D721Med (cell line): ENCODE data around the gene MYO5B.
A peak's percentile ranks its signal among the peaks of the same experiment; 100 is the strongest.

ENCODE experiments used
- DNase-seq: peaks from one replicate; pipeline ENCODE4 v3.0.0; 2011; ENCODE audit warnings: low spot score; ENCODE audit not compliant: insufficient read length
- FAIRE-seq: peaks from 2 replicates; lab custom pipeline; 2011; peaks lifted over from hg19 to GRCh38; lab: Jason Lieb, UNC
- TF ChIP-seq, protein P1 (sequence below): IDR thresholded peaks from 2 replicates; pipeline ENCODE4 v1.5.1; 2012; ENCODE audit warnings: mild to moderate bottlenecking, control low read depth; ENCODE audit not compliant: insufficient read depth; ENCODE audit errors: missing control alignments

Gene MYO5B

DNA sequence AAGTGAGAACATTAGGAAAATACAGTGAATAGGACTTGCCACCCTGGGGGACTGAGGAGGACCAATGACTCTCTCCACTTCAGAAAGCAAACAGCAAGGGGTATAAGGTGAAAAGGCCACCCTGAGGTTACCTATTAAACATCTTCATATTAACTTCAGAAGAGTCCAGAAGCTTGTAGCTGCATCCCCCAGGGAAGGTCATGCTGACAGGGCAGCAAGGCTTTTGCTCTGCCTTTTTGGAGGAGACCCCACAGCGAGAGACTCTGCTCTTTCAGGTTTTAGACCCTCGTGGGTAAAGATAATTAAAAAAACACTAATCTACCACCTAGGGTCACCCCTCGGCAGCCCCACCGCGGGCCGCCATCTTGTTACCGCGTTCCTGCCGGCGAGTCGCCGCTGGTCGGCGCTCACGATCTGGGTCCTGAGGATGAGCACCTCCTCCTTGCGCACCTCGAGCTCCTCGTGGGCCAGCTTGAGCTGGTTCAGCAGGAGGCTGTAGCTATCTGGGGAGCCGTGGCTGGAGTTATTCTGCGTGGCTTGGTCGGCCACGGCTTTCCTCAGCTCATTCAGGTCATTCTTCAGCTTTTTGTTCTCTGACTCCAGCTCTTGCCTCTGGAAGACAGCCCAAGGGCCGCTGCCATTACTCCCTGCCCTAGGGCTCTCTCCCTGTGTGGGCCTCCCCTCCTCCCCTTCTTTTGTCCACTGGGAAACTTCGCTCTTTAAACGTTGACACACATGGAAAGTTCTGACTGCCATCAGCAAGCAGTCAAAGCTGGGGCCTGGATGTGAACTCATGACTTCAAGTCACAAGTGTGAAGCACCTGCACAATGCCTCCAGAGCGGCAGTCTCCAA is 331.0 kb downstream of the MYO5B start:
- TF ChIP-seq, protein P1, sequence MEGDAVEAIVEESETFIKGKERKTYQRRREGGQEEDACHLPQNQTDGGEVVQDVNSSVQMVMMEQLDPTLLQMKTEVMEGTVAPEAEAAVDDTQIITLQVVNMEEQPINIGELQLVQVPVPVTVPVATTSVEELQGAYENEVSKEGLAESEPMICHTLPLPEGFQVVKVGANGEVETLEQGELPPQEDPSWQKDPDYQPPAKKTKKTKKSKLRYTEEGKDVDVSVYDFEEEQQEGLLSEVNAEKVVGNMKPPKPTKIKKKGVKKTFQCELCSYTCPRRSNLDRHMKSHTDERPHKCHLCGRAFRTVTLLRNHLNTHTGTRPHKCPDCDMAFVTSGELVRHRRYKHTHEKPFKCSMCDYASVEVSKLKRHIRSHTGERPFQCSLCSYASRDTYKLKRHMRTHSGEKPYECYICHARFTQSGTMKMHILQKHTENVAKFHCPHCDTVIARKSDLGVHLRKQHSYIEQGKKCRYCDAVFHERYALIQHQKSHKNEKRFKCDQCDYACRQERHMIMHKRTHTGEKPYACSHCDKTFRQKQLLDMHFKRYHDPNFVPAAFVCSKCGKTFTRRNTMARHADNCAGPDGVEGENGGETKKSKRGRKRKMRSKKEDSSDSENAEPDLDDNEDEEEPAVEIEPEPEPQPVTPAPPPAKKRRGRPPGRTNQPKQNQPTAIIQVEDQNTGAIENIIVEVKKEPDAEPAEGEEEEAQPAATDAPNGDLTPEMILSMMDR = no peak
- no peak for DNase-seq
- FAIRE-seq = no peak

DNA sequence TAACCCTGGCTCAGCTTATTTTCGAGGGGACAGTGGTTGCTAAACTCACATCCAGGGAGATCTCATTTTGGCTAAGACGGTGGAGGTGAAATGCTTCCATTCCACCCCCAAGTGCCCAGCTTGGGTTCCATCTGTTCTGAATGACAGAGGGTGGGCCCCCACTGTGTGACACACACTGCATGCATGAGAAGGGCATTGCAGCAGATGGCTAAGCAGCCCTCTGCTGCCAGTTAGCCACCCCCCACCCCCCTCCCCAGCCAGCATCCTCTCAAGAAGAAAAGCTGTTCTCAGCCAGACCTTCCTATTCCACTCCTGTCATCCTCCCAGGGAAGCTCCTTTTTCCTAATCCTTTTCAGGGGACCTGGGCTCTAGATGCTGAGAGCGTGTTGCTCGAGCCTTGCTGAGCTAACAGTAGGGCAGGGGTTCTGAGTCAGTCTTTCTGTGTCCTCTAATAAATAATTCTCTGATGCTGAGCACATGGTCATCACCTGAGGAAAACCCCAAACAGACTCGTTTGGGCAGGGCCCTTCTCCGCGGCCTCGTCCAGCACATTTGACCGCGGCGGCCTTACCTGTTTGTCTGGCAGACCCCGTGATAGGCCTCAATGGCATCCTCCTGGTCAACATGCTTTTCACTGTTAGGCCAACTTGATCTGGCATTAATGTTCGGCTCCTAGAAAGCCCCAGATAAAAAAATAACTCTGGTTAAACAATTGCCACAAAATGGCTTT is 332.1 kb downstream of the MYO5B start:
- FAIRE-seq (no peak), DNase-seq (no peak)
- TF ChIP-seq, protein P1 = no peak

GRCh38 chr18:49861659-49862058 is 333.3 kb downstream of the MYO5B start:
- FAIRE-seq (no peak), DNase-seq (no peak)
- TF ChIP-seq, protein P1 = peak; percentile 34

DNA sequence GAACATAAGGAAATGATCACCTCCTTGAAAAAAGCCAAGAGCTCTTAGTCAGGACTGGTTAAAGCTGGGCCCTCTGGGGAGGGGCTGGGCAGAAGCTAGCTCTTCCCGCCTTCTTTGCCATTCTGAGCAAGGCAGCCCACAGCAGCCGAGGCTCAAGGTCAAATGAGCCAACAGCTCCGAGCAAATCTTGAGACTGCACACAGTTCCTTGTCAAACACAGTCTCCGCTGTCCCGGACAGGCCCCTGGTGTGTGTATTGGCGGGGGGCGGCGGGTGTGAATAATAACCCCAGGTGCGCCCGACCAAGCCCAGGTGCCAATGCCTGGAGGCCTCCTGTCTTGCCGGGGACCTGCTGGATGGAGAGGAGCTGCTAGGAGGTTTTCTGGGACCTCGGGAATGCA is 335.2 kb downstream of the MYO5B start:
- no peak for FAIRE-seq
- no peak for DNase-seq
- TF ChIP-seq, protein P1 = no peak

DNA sequence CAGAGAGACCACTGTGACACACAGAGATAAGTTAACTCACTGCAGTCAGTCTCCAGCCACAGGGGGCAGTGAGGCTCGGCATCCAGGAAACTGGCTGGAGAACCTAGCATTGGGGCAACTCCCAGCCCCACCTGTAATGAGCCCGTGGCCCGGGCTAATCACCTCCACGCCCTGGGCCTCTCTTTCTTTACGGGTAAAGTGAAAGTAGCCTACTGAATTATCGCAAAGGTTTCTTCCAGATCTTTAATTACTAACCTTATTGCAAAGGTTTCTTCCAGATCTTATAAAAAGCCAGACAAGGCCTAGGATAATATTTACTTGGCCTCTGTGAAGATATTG is 336.0 kb downstream of the MYO5B start:
- DNase-seq (no peak), FAIRE-seq (no peak)
- TF ChIP-seq, protein P1 = no peak

DNA sequence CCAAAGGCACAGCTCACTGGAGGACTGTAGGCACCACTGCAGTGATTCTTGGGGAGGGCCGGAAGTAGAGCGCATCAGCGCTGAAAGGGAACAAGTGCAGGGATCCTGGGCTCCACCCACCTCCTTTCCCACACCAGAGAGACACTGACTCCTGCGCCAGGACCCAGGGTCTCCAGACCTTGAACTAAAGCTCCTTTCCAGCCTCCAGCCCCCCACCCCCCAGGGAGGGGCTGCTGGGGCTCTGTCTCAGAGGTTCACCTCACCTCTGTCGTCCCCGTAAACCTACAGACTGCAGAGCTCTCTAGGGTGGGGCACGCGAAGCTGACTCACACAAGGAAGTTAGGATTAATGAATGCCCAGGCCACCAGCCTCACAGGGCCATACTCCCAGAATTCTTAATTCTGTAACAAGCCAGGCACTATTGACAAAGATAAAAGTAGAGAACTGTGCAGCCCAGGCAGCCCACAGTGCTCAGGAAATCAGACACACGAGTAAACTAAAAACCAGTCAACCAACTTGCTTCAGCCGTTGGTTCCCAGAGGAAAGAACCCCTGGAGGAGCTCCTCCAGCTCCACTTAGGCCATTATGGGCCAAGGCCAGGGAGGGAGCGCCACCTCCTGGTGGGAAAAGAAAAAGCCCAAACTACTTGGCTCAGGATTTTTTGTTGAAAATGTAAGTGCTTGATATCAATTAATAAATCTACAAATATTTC is 336.5 kb downstream of the MYO5B start:
- DNase-seq = peak; percentile 80
- TF ChIP-seq, protein P1 = peak; percentile 96
- FAIRE-seq = peak; percentile 93

- FAIRE-seq (no peak), DNase-seq (no peak)
- TF ChIP-seq, protein P1 = no peak
These were observed 337.2 kb downstream of the MYO5B start for GRCh38 chr18:49857708-49858107.
